A549 (cell line): ENCODE results near the gene TMOD2. TPM values are rescaled to one million over a fixed set of nuclear protein-coding genes. Genes with fewer than 3 reads are reported as not detected.

Experiments
- ATAC-seq, 2 experiments: fragments of 200-7000 bp in 1 of 2; fragments of >200 bp in 1 of 2; cut with Nextera tagmentation in 1 of 2; cut with Tn5 transposase in 1 of 2; 3 replicates each; pipeline versions ENCODE4 v1.8.0 to v1.9.1; 2018 to 2020; ENCODE audit warnings: mild to moderate bottlenecking in 1 of 2, moderate library complexity in 1 of 2
- CTCF ChIA-PET: fragments of 300-600 bp; sonication (Branson Sonifier 250); formaldehyde crosslinking; extraction: SDS; loops from one replicate; lab custom pipeline; 2021; ENCODE audit warnings: antibody characterized with exemption, inconsistent platforms; lab: Yijun Ruan, JAX
- POLR2A ChIA-PET: fragments of 350-600 bp; formaldehyde crosslinking; extraction: SDS; loops from one replicate; lab custom pipeline; 2021; ENCODE audit warnings: antibody characterized with exemption, inconsistent platforms; lab: Yijun Ruan, JAX
- DNase-seq, 2 experiments: peaks; one replicate each; pipeline versions ENCODE4 v3.0.0 to v3.0.0-alpha.2; 2011 to 2016; ENCODE audit warnings: low read depth in 1 of 2, low spot score in 1 of 2
- FAIRE-seq: peaks from 2 replicates; lab custom pipeline; 2011; peaks lifted over from hg19 to GRCh38; lab: Jason Lieb, UNC
- H3K27ac ChIP-seq, 2 experiments: fragments of >200 bp; sonication (Bioruptor Twin); formaldehyde crosslinking; 3 replicates each; pipeline ENCODE4 v1.5.1; 2016 to 2017
- H3K4me1 ChIP-seq: fragments of >200 bp; sonication (Bioruptor Twin); formaldehyde crosslinking; 3 replicates; pipeline ENCODE4 v1.6.1; 2016
- H3K4me2 ChIP-seq: fragments of >200 bp; sonication (Bioruptor Twin); formaldehyde crosslinking; 3 replicates; pipeline ENCODE4 v1.6.1; 2016
- H3K4me3 ChIP-seq: fragments of >200 bp; sonication (Bioruptor Twin); formaldehyde crosslinking; 3 replicates; pipeline ENCODE4 v1.5.1; 2016
- H3K9me3 ChIP-seq: fragments of >200 bp; sonication (Bioruptor Twin); formaldehyde crosslinking; 3 replicates; pipeline ENCODE4 v1.6.1; 2016
- CBX2 ChIP-seq: fragments of 200-600 bp; sonication (generic); IDR thresholded peaks from 2 replicates; pipeline ENCODE4 v1.6.1; 2016; ENCODE audit warnings: low read depth, mild to moderate bottlenecking, borderline replicate concordance
- EHMT2 ChIP-seq: fragments of 200-600 bp; sonication (generic); IDR thresholded peaks from 2 replicates; pipeline ENCODE4 v1.6.1; 2016; ENCODE audit warnings: antibody characterized with exemption, low read depth, mild to moderate bottlenecking, moderate library complexity
- EP300 ChIP-seq, 2 experiments: fragments of >200 bp; sonication (Bioruptor Twin); formaldehyde crosslinking; IDR thresholded peaks; 2 replicates in 1 of 2; 3 replicates in 1 of 2; pipeline ENCODE4 v1.6.1; 2016 to 2017
- FOSB ChIP-seq: fragments of 250-450 bp; sonication (Bioruptor Pico); IDR thresholded peaks from 2 replicates; pipeline ENCODE4 v1.5.0; 2020; ENCODE audit warnings: mild to moderate bottlenecking, moderate library complexity
- HDAC2 ChIP-seq: fragments of 200-600 bp; sonication (generic); IDR thresholded peaks from 2 replicates; pipeline ENCODE4 v1.6.1; 2016
- HEYL ChIP-seq: fragments of 250-450 bp; sonication (Bioruptor Pico); IDR thresholded peaks from 2 replicates; pipeline ENCODE4 v1.8.0; 2021; ENCODE audit warnings: mild to moderate bottlenecking, moderate library complexity
- HOXA7 ChIP-seq: fragments of 250-450 bp; sonication (Bioruptor Pico); IDR thresholded peaks from 2 replicates; pipeline ENCODE4 v1.5.0; 2020; ENCODE audit warnings: mild to moderate bottlenecking, moderate library complexity
- JUNB ChIP-seq: fragments of >200 bp; sonication (Bioruptor Twin); formaldehyde crosslinking; IDR thresholded peaks from 2 replicates; pipeline ENCODE4 v1.6.1; 2016
- KDM5A ChIP-seq: fragments of 200-600 bp; sonication (generic); IDR thresholded peaks from 2 replicates; pipeline ENCODE4 v1.6.1; 2016; ENCODE audit warnings: antibody characterized with exemption, mild to moderate bottlenecking
- MAZ ChIP-seq: fragments of 150-350 bp; IDR thresholded peaks from 2 replicates; pipeline ENCODE4 v1.6.1; 2014; ENCODE audit warnings: antibody characterized with exemption, low read depth, low read length, borderline replicate concordance
- MYC ChIP-seq: IDR thresholded peaks from 2 replicates; pipeline ENCODE4 v1.6.1; 2012; ENCODE audit warnings: mild to moderate bottlenecking, inconsistent platforms, low read length, improper control_type of control experiment, borderline replicate concordance
- NFE2L2 ChIP-seq: fragments of 150-350 bp; conservative IDR thresholded peaks from 2 replicates; pipeline ENCODE4 v1.6.1; 2014; ENCODE audit warnings: low read length
- NPAS2 ChIP-seq: fragments of 250-450 bp; sonication (Bioruptor Pico); IDR thresholded peaks from 2 replicates; pipeline ENCODE4 v1.8.0; 2022; ENCODE audit warnings: mild to moderate bottlenecking, moderate library complexity, borderline replicate concordance
- RAD21 ChIP-seq, 2 experiments: fragments of >200 bp in 1 of 2; sonication (Bioruptor Twin) in 1 of 2; formaldehyde crosslinking in 1 of 2; IDR thresholded peaks in 1 of 2; conservative IDR thresholded peaks in 1 of 2; 2 replicates in 1 of 2; 3 replicates in 1 of 2; pipeline ENCODE4 v1.6.1; 2012 to 2018; ENCODE audit warnings: inconsistent platforms in 1 of 2
- RARB ChIP-seq: fragments of 250-450 bp; sonication (Bioruptor Pico); IDR thresholded peaks from 2 replicates; pipeline ENCODE4 v1.8.0; 2021; ENCODE audit warnings: mild to moderate bottlenecking, moderate library complexity
- SMC3 ChIP-seq: fragments of >200 bp; sonication (Bioruptor Twin); formaldehyde crosslinking; IDR thresholded peaks from 3 replicates; pipeline ENCODE4 v1.6.1; 2018; ENCODE audit warnings: inconsistent platforms
- ZFP36 ChIP-seq: fragments of 450-650 bp; IDR thresholded peaks from 2 replicates; pipeline ENCODE4 v1.6.1; 2014; ENCODE audit warnings: borderline replicate concordance; ENCODE audit not compliant: partially characterized antibody
- ZSCAN20 ChIP-seq: fragments of 250-450 bp; sonication (Bioruptor Pico); IDR thresholded peaks from 2 replicates; pipeline ENCODE4 v1.8.0; 2022; ENCODE audit warnings: mild to moderate bottlenecking, moderate library complexity
- WGBS: methylation state at CpG from one replicate; pipeline ENCODE4 v1.1.6; 2017; ENCODE audit errors: missing lambda C conversion rate; 5-methylcytosine and 5-hydroxymethylcytosine counted together
- polyA plus RNA-seq, 4 experiments: library from polyadenylated mRNA; depleted of rRNA in 3 of 4; stranded (reverse); fragments of >200 nt; fragmentation: RNase III in 1 of 4; extraction: RNeasy Plus Mini Kit Qiagen cat#74134 plus additional on column Dnase treatment in 1 of 4; gene quantifications; 2 replicates in 3 of 4; 3 replicates in 1 of 4; pipeline ENCODE4 v1.2.3, GENCODE V29; 2011 to 2017
- TF ChIP-seq, protein P1 (sequence below): fragments of 250-450 bp; sonication (Bioruptor Pico); IDR thresholded peaks from 2 replicates; pipeline ENCODE4 v1.5.0; 2021; ENCODE audit warnings: mild to moderate bottlenecking, moderate library complexity, borderline replicate concordance
- TF ChIP-seq, protein P2 (sequence below): IDR thresholded peaks from 2 replicates; pipeline ENCODE4 v1.6.1; 2012
- TF ChIP-seq, protein P3 (sequence below): fragments of 450-650 bp; IDR thresholded peaks from 2 replicates; pipeline ENCODE4 v1.6.1; 2014; ENCODE audit warnings: antibody characterized with exemption
- TF ChIP-seq, protein P4 (sequence below): IDR thresholded peaks from 2 replicates; pipeline ENCODE4 v1.6.1; 2012; ENCODE audit warnings: low read depth, borderline replicate concordance

Gene TMOD2
- polyA plus RNA-seq, 2 of the 4 experiments (the other 2 are of a cell fraction) = 2.1 to 2.5 TPM

DNA sequence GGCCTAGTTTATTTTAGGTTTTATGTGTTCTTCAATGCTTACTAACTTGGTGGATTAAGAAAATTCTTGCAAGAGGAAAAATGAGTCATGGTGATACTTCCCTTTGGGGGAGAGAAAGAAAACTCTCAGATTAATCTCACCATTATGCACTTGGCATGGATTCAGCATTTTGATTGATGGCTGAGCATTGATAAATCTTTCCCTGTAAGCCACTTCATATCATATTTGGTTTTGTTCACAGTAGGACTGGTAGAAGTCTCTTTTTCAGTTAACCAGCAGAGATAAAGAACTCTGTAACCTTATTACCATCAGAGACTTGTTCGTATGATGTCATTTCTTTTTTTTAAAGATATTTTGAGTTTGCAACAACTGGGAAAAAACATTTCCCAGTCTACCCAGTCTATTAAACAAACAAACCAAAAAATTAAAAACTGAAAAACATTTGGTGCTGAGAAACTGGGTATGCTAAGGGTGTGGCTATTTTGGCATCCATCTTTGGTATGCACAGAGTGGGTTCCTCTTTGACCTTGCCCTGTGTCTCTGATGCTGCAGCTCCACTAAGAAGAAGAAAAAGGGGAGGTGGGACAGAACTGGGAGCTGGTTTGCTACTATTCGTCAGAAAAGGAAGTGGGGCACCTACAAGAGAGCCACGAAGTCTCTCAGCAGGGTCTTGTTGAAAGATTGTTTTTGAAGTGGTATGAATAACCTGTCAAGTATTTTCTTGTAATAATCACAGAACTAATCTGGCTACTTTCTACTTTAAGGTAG, 95.2 kb downstream of the TMOD2 start (continued):
- no peak for TF ChIP-seq NPAS2 (CRISPR knock-in tag)
- no peak for TF ChIP-seq FOSB (CRISPR knock-in tag)
- no peak for TF ChIP-seq HEYL (CRISPR knock-in tag)
- TF ChIP-seq RARB (CRISPR knock-in tag) = no peak
- TF ChIP-seq ZFP36 = no peak
- TF ChIP-seq, protein P1, sequence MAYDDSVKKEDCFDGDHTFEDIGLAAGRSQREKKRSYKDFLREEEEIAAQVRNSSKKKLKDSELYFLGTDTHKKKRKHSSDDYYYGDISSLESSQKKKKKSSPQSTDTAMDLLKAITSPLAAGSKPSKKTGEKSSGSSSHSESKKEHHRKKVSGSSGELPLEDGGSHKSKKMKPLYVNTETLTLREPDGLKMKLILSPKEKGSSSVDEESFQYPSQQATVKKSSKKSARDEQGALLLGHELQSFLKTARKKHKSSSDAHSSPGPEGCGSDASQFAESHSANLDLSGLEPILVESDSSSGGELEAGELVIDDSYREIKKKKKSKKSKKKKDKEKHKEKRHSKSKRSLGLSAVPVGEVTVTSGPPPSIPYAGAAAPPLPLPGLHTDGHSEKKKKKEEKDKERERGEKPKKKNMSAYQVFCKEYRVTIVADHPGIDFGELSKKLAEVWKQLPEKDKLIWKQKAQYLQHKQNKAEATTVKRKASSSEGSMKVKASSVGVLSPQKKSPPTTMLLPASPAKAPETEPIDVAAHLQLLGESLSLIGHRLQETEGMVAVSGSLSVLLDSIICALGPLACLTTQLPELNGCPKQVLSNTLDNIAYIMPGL (CRISPR knock-in tag) = no peak
- TF ChIP-seq, protein P2, sequence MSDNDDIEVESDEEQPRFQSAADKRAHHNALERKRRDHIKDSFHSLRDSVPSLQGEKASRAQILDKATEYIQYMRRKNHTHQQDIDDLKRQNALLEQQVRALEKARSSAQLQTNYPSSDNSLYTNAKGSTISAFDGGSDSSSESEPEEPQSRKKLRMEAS = peak; percentile 14; the same call in 1 of the 2 replicates
- TF ChIP-seq SMC3 = peak; percentile 21; the same call in 1 of the 3 replicates

DNA sequence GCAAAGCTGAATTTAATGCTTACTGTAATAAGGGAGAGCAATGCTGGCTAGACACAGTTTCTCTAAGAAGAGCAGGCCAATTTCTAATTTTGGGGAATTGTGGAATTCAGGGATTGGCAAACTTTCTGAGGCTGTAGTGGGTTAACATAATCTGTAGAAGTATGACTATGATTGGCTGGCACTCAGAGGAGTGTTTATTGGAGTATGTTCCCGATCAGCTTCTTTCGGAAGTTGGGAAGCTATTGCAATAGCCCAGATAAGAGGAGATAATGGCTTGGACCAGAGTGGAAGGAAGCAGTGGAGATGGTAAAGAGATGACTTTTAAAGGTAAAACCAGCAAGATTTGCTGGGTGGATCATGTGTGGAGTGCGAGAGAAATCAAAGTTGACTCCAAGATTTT, 97.4 kb downstream of the TMOD2 start:
- FAIRE-seq (no peak), DNase-seq (no peak)
- H3K4me3 ChIP-seq = no peak overlapping the region
- 94% methylated on average over 3 of the region's 3 CpGs for WGBS
- POLR2A ChIA-PET = no interaction called here
- CTCF ChIA-PET = interaction anchor here (0.6 to 1.5 kb wide), 5 partner anchors 9 to 308 kb away, joined by 3 to 4 read pairs (median 3); no protein-coding TSS in a partner anchor
- TF ChIP-seq MYC (no peak), HOXA7 (CRISPR knock-in tag) (no peak), NFE2L2 (no peak), EP300 (IDR thresholded peaks at IDR 0.05) (no peak), CBX2 (no peak), MAZ (no peak), JUNB (no peak), KDM5A (no peak), HDAC2 (no peak), ZFP36 (no peak), ZSCAN20 (CRISPR knock-in tag) (no peak), RAD21 (conservative IDR thresholded peaks at IDR 0.05 in 1 of 2, IDR thresholded peaks at IDR 0.05 in 1 of 2) (no peak), FOSB (CRISPR knock-in tag) (no peak), EHMT2 (no peak)
- TF ChIP-seq, protein P3, sequence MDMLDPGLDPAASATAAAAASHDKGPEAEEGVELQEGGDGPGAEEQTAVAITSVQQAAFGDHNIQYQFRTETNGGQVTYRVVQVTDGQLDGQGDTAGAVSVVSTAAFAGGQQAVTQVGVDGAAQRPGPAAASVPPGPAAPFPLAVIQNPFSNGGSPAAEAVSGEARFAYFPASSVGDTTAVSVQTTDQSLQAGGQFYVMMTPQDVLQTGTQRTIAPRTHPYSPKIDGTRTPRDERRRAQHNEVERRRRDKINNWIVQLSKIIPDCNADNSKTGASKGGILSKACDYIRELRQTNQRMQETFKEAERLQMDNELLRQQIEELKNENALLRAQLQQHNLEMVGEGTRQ = no peak
- TF ChIP-seq, protein P4, sequence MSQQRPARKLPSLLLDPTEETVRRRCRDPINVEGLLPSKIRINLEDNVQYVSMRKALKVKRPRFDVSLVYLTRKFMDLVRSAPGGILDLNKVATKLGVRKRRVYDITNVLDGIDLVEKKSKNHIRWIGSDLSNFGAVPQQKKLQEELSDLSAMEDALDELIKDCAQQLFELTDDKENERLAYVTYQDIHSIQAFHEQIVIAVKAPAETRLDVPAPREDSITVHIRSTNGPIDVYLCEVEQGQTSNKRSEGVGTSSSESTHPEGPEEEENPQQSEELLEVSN = no peak
- TF ChIP-seq, all 56 proteins: peak for 0
- Histone ChIP-seq H3K27ac (peak overlapping the region in 1 of 2 experiments; percentile 53; a peak in 3 of 6 replicates), H3K4me1 (peaks cover 99% of the 10 kb centered on the region), H3K9me3 (no peaks in the 10 kb centered on the region), H3K4me2 (no peak overlapping the region)
- ATAC-seq = no peak
